ENCODE measurements around the gene PRKG2.

GRCh38 chr4:81211956-81212355, 3.1 kb downstream of the PRKG2 start:
- TF ChIP-seq POLR2A (IDR thresholded peaks at IDR 0.05; ENCODE audit: low read length) = no peak
- no peak for TF ChIP-seq GATA1 (IDR thresholded peaks at IDR 0.05; ENCODE audit: low read depth, low read length)
